ENCODE measurements around the gene TBX20.
"Not testable (repeated sequence)": the region's sequence is repeated elsewhere in the genome, so short reads cannot be mapped to it uniquely, and the experiment has no call there.

Gene TBX20

DNA sequence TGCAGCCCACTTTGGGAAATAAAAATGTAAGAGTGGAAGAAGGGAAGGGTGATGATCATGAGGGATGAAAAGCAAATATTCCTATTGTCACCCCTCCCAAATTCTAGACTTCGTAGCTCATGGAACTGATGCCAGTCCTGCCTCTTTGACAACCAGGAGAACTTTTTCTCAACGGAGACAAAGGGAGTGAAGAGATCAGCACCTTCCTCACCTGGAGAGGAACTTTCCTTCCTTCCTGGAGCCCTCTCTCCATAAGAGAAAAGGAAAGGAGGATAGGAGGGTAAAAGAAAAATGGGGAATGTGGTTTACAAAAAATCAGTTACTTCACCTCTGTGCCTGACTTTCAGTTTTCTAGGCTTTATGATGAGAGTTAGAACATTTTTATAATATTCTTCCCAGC, 3.4 kb downstream of the TBX20 start:
- no peak for DNase-seq (ENCODE audit: low read depth)
- TF ChIP-seq, protein P1, sequence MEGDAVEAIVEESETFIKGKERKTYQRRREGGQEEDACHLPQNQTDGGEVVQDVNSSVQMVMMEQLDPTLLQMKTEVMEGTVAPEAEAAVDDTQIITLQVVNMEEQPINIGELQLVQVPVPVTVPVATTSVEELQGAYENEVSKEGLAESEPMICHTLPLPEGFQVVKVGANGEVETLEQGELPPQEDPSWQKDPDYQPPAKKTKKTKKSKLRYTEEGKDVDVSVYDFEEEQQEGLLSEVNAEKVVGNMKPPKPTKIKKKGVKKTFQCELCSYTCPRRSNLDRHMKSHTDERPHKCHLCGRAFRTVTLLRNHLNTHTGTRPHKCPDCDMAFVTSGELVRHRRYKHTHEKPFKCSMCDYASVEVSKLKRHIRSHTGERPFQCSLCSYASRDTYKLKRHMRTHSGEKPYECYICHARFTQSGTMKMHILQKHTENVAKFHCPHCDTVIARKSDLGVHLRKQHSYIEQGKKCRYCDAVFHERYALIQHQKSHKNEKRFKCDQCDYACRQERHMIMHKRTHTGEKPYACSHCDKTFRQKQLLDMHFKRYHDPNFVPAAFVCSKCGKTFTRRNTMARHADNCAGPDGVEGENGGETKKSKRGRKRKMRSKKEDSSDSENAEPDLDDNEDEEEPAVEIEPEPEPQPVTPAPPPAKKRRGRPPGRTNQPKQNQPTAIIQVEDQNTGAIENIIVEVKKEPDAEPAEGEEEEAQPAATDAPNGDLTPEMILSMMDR (conservative IDR thresholded peaks at IDR 0.05; ENCODE audit: low read length) = no peak
- H3K4me3 ChIP-seq (ENCODE audit: low read length) = no peak overlapping the region

DNA sequence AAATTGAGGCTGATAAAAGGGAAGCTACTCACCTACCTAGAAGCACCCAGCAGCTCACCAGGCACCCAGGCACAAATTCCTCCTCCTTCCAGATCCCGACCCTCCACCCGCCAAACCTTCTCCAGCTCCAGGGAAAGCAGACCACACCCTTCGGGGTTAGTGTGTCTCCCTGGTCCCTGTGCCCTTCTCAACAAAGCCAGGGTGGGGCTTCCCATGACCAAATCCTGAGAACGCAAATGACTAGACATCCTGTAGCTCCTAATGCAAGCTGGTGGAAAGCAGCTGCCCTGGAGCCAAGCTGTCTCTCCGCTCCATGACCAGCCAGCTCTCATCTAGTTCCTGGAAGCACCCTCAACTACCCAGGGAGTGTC, 4.4 kb downstream of the TBX20 start:
- H3K4me3 ChIP-seq (ENCODE audit: low read length) = no peak overlapping the region
- no peak for DNase-seq (ENCODE audit: low read depth)
- TF ChIP-seq, protein P1 (conservative IDR thresholded peaks at IDR 0.05; ENCODE audit: low read length) = no peak

DNA sequence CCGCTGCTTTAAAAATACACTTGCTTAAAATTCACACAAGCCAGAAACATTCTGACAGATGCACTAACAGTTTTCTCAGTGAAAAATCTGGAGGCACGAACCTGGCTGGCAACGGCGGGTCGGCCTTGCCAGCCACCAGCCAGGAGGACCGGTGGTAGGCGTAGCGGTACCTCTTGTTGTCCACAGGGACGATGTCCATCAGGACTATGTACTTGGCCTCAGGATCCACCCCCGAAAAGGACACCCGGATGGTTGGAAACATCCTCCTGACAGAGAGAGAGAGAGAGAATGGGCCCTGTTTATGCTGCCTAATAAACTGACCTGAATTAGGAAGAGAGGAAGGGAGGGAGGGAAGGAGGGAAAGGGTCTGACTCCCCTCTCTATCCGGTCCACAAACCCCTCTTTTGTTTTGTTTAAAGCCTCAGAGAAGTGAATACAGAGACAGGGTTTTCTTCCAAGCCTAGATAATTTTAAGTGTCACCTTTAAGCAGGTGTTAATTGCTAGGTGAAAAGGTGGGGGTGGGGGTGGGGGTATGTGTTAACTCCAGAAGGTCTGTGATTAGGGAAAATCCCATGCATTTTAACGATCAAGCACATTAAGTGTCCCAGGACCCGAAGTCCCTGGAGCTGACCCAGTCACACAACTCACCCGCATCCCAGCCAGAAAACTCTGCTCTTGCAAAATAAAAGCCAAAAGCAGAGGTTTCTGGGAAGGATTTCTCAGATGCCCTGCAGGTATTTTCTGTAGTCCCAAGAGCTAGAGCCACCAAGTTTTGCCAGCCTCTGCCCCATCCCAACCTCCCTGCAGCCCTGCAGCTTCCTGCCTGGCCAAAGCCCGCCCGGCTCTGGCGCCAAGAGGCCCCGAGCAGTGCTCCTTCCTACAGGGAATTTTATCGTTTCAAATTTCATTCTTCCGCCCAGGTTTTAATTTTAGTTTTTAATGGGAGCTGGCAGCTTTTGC, 5.0 kb downstream of the TBX20 start:
- no peak for DNase-seq (ENCODE audit: low read depth)
- TF ChIP-seq, protein P1 (conservative IDR thresholded peaks at IDR 0.05; ENCODE audit: low read length) = no peak
- no peak overlapping the region for H3K4me3 ChIP-seq (ENCODE audit: low read length)

DNA sequence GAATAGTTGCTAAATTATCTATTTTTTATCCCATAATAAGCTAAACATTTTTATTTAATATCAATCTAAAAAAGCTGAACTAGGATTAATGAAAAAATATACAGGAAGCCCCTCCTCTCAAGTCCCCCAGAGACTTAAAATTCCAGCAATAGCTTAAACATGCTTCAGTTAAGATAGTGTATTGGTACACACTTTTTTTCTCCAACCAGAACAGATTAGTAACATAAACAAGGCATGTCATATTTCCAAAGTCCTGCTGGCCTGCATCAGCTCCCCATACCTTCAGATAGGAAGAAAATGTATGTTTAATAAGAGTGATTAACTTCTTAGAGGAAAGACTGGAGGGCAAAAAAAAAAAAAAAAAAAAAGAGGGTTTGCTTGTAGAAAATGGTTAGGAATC, 7.1 kb downstream of the TBX20 start:
- TF ChIP-seq, protein P1 (conservative IDR thresholded peaks at IDR 0.05; ENCODE audit: low read length) = no peak
- DNase-seq (ENCODE audit: low read depth) = no peak

DNA sequence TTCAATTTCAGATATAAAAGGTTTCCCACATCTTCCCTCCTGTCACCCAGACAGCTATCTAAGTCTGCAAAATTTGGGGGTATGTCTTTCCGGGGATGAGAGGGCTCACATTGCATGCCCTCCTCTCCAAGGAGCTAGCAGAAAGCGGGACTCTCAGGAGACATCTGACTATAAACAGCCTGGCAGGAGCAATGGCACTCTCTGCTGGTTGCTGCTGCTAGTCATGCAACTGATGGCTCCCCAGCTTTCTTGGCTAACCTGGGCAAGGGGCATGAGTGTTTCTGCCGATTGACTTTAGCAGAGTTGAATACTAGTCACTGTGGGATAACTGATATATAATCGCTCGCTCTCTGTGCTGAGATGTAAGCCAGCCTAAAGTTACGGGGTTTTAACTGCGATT, 12.0 kb downstream of the TBX20 start:
- TF ChIP-seq, protein P1 (conservative IDR thresholded peaks at IDR 0.05; ENCODE audit: low read length) = no peak
- no peak overlapping the region for H3K4me3 ChIP-seq (ENCODE audit: low read length)
- no peak for DNase-seq (ENCODE audit: low read depth)

More for the DNA sequence above, 7.1 kb downstream of the TBX20 start:
- H3K4me3 ChIP-seq (ENCODE audit: low read length) = no peak overlapping the region

DNA sequence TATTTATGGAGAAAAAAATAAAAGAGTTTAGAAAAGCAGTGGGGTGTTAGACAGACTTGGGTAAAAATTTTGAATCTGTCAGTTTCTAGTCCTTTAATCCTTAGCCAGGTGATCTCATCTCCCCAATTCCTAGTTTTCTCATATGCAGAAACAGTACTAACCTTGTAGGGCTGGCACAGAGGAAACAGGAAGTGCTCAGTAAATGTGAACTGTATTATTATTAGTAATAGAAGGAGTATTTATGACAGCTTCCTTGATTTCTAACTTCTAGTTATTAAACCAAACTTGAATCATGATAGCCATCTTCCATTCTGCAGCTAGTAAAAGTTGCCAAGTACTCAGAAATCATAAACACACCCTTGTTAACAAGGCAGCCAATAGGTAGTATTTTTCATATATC, 12.5 kb downstream of the TBX20 start:
- no peak overlapping the region for H3K4me3 ChIP-seq (ENCODE audit: low read length)
- DNase-seq (ENCODE audit: low read depth) = no peak
- TF ChIP-seq, protein P1 (conservative IDR thresholded peaks at IDR 0.05; ENCODE audit: low read length) = no peak

DNA sequence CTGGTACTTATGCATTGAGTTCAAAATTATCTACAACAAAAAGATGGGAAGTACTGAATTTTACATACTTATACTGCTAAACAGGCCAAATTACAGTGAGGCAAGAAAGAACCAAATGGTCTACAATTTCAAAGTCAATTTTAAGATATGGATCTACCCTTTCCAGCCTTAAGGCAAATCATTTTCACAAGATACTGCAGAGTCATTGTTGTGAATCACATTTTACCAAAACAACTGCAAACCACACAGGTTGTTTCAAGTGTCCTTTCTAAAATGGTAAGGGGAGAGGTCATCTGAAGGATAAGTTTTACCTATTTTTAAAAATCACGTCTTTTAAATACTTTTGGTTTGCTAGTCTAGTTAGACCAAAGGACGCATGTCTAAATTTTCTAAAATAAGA, 12.9 kb downstream of the TBX20 start:
- not testable (repeated sequence) for DNase-seq (ENCODE audit: low read depth); H3K4me3 ChIP-seq (ENCODE audit: low read length)

DNA sequence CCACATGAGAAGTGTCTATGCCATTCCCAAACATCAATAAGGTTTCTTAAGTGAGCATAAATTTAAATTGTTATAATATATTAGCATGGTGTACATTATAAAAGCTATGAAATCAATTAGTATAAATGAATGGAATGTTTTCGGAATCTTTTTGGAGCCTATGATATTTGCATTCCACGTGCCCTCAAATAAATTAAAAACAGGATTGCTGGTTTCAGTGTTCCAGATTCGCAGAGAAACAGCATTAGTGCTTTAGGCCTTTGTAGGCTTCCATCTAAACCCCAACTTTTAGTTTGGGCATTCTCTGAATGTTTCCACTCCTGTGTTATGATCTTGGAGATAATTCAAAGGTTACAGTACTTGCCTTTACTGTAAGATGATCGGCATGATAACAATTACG, 15.4 kb downstream of the TBX20 start:
- not testable (repeated sequence) for H3K4me3 ChIP-seq (ENCODE audit: low read length)
- peak; percentile 17 for DNase-seq (ENCODE audit: low read depth)
